ENCODE data around the gene HYDIN. TPM values are rescaled to one million over a fixed set of nuclear protein-coding genes. Genes with fewer than 3 reads are reported as not detected.

Gene HYDIN
- total and polyA plus RNA-seq, 2 donors (not counting 1 experiment from before 2014, with no cell fraction given): 0.54 to 1.7 TPM

GRCh38 chr16:70784692-70785555 is 445.6 kb downstream of the HYDIN start:
- Histone ChIP-seq H3K79me2 (ENCODE audit: control insufficient read depth, insufficient read depth, low read length) (peaks cover 2% of the 10 kb centered on the region), H3K4me1 (ENCODE audit: control insufficient read depth, extremely low read depth, insufficient read depth, low read length) (no peaks in the 10 kb centered on the region)

GRCh38 chr16:70782237-70782636 is 448.3 kb downstream of the HYDIN start:
- Histone ChIP-seq H3K27me3 (ENCODE audit: control insufficient read depth, insufficient read depth, low read length) (no peaks in the 10 kb centered on the region), H4K20me1 (ENCODE audit: control insufficient read depth, extremely low read depth, insufficient read depth, low read length) (no peaks in the 10 kb centered on the region), H3K36me3 (ENCODE audit: control insufficient read depth, insufficient read depth, low read length) (peaks cover 27% of the 10 kb centered on the region), H2AFZ (ENCODE audit: low read length) (no peak overlapping the region), H3K4me2 (ENCODE audit: extremely low read depth, insufficient read depth, low read length) (no peak overlapping the region), H3K4me1 (ENCODE audit: control insufficient read depth, extremely low read depth, insufficient read depth, low read length) (peaks cover 10% of the 10 kb centered on the region), H3K9me3 (ENCODE audit: control insufficient read depth, insufficient read depth, low read depth, low read length) (no peaks in the 10 kb centered on the region), H3K27ac (ENCODE audit: insufficient read depth, low read length) (no peak overlapping the region), H3K9ac (ENCODE audit: insufficient read depth, low read length) (no peak overlapping the region), H3K79me2 (ENCODE audit: control insufficient read depth, insufficient read depth, low read length) (no peaks in the 10 kb centered on the region), H3K4me3 (replicated peaks in 1 of 4; ENCODE audit: control extremely low read depth in 1 of 4, insufficient read depth in 1 of 4, low read depth in 3 of 4, low read length in 4 of 4) (no peak overlapping the region)
- no peak for DNase-seq (ENCODE audit: low read depth in 2 of 2)
- TF ChIP-seq CTCF (conservative IDR thresholded peaks at IDR 0.05 in 1 of 2, IDR thresholded peaks at IDR 0.05 in 1 of 2; ENCODE audit: low read depth in 1 of 2, low read length in 2 of 2) (no peak), EZH2 (IDR thresholded peaks at IDR 0.05; ENCODE audit: low read length, missing control alignments) (no peak)

More at GRCh38 chr16:70784692-70785555, 445.6 kb downstream of the HYDIN start:
- no peak overlapping the region for H3K4me3 ChIP-seq (replicated peaks in 1 of 4; ENCODE audit: control extremely low read depth in 1 of 4, insufficient read depth in 1 of 4, low read depth in 3 of 4, low read length in 4 of 4)
- H3K4me2 ChIP-seq (ENCODE audit: extremely low read depth, insufficient read depth, low read length): no peak overlapping the region
- no peaks in the 10 kb centered on the region for H4K20me1 ChIP-seq (ENCODE audit: control insufficient read depth, extremely low read depth, insufficient read depth, low read length)
- no peak overlapping the region for H3K27ac ChIP-seq (ENCODE audit: insufficient read depth, low read length)
- H3K27me3 ChIP-seq (ENCODE audit: control insufficient read depth, insufficient read depth, low read length): no peaks in the 10 kb centered on the region
- peaks cover 27% of the 10 kb centered on the region for H3K36me3 ChIP-seq (ENCODE audit: control insufficient read depth, insufficient read depth, low read length)
- TF ChIP-seq CTCF (conservative IDR thresholded peaks at IDR 0.05 in 1 of 2, IDR thresholded peaks at IDR 0.05 in 1 of 2; ENCODE audit: low read depth in 1 of 2, low read length in 2 of 2) (no peak), EZH2 (IDR thresholded peaks at IDR 0.05; ENCODE audit: low read length, missing control alignments) (no peak)
- no peak overlapping the region for H2AFZ ChIP-seq (ENCODE audit: low read length)
- H3K9ac ChIP-seq (ENCODE audit: insufficient read depth, low read length): no peak overlapping the region
- DNase-seq (ENCODE audit: low read depth in 2 of 2): no peak
- H3K9me3 ChIP-seq (ENCODE audit: control insufficient read depth, insufficient read depth, low read depth, low read length): no peaks in the 10 kb centered on the region

- H3K4me2 ChIP-seq (ENCODE audit: extremely low read depth, insufficient read depth, low read length): no peak overlapping the region
- peaks cover 27% of the 10 kb centered on the region for H3K36me3 ChIP-seq (ENCODE audit: control insufficient read depth, insufficient read depth, low read length)
- no peak for DNase-seq (ENCODE audit: low read depth in 2 of 2)
- no peaks in the 10 kb centered on the region for H3K79me2 ChIP-seq (ENCODE audit: control insufficient read depth, insufficient read depth, low read length)
- H3K27me3 ChIP-seq (ENCODE audit: control insufficient read depth, insufficient read depth, low read length): no peaks in the 10 kb centered on the region
- H2AFZ ChIP-seq (ENCODE audit: low read length): no peak overlapping the region
- no peaks in the 10 kb centered on the region for H3K9me3 ChIP-seq (ENCODE audit: control insufficient read depth, insufficient read depth, low read depth, low read length)
- no peak overlapping the region for H3K9ac ChIP-seq (ENCODE audit: insufficient read depth, low read length)
- no peak for TF ChIP-seq EZH2 (IDR thresholded peaks at IDR 0.05; ENCODE audit: low read length, missing control alignments)
- no peak for TF ChIP-seq CTCF (conservative IDR thresholded peaks at IDR 0.05 in 1 of 2, IDR thresholded peaks at IDR 0.05 in 1 of 2; ENCODE audit: low read depth in 1 of 2, low read length in 2 of 2)
- no peak overlapping the region for H3K27ac ChIP-seq (ENCODE audit: insufficient read depth, low read length)
- H4K20me1 ChIP-seq (ENCODE audit: control insufficient read depth, extremely low read depth, insufficient read depth, low read length): no peaks in the 10 kb centered on the region
- H3K4me3 ChIP-seq (replicated peaks in 1 of 4; ENCODE audit: control extremely low read depth in 1 of 4, insufficient read depth in 1 of 4, low read depth in 3 of 4, low read length in 4 of 4): no peak overlapping the region
- H3K4me1 ChIP-seq (ENCODE audit: control insufficient read depth, extremely low read depth, insufficient read depth, low read length): peaks cover 10% of the 10 kb centered on the region
Observed at GRCh38 chr16:70781800-70782199, 448.7 kb downstream of the HYDIN start.

All from fibroblast of lung (primary cell).